GM23338 (cell line): ENCODE data around the gene PJA2. TPM values are rescaled to one million over a fixed set of nuclear protein-coding genes. Genes with fewer than 3 reads are reported as not detected.

Source experiments
- ATAC-seq: fragments of 200-7000 bp; cut with Tn5 transposase; 3 replicates; pipeline ENCODE4 v1.9.1; 2020
- DNase-seq: peaks from one replicate; pipeline ENCODE4 v3.0.0-alpha.2; 2015; ENCODE audit warnings: low spot score
- H2AFZ ChIP-seq: fragments of 200-600 bp; sonication (generic); 2 replicates; pipeline ENCODE4 v1.8.0; 2016; ENCODE audit warnings: antibody characterized with exemption, mild to moderate bottlenecking, moderate library complexity
- H3F3A ChIP-seq: fragments of 200-600 bp; sonication (generic); replicated peaks from 2 replicates; pipeline ENCODE4 v1.8.0; 2017; ENCODE audit warnings: antibody characterized with exemption, mixed run types, low read depth
- H3K27ac ChIP-seq: fragments of 200-600 bp; sonication (generic); 2 replicates; pipeline ENCODE4 v1.6.1; 2016; ENCODE audit warnings: low read depth
- H3K27me3 ChIP-seq: fragments of 200-600 bp; sonication (generic); 2 replicates; pipeline ENCODE4 v1.8.0; 2016; ENCODE audit warnings: mild to moderate bottlenecking, mixed run types, moderate library complexity; ENCODE audit not compliant: insufficient read depth
- H3K36me3 ChIP-seq: fragments of 200-600 bp; sonication (generic); 2 replicates; pipeline ENCODE4 v1.8.0; 2016; ENCODE audit warnings: mild to moderate bottlenecking; ENCODE audit not compliant: insufficient read depth
- H3K4me1 ChIP-seq: fragments of 200-600 bp; sonication (generic); 2 replicates; pipeline ENCODE4 v1.8.0; 2016; ENCODE audit warnings: mild to moderate bottlenecking, moderate library complexity; ENCODE audit not compliant: insufficient read depth
- H3K4me2 ChIP-seq: fragments of 200-600 bp; sonication (generic); 2 replicates; pipeline ENCODE4 v1.7.1; 2017; ENCODE audit warnings: mixed run types
- H3K4me3 ChIP-seq: fragments of 200-600 bp; sonication (generic); 2 replicates; pipeline ENCODE4 v1.6.1; 2016; ENCODE audit warnings: mixed run types
- H3K79me2 ChIP-seq: fragments of 200-600 bp; sonication (generic); replicated peaks from 2 replicates; pipeline ENCODE4 v1.8.0; 2017; ENCODE audit warnings: mild to moderate bottlenecking; ENCODE audit not compliant: insufficient read depth
- H3K9me2 ChIP-seq: fragments of 200-600 bp; sonication (generic); 2 replicates; pipeline ENCODE4 v1.8.0; 2017; ENCODE audit not compliant: insufficient read depth
- H4K20me1 ChIP-seq: fragments of 200-600 bp; sonication (generic); replicated peaks from 2 replicates; pipeline ENCODE4 v1.8.0; 2017; ENCODE audit warnings: mild to moderate bottlenecking; ENCODE audit not compliant: insufficient read depth
- H3K27ac Mint-ChIP-seq: 2 replicates; pipeline ENCODE4 v1.8.0; 2020; ENCODE audit warnings: inconsistent platforms, mild to moderate bottlenecking, moderate library complexity, mixed read lengths
- H3K27me3 Mint-ChIP-seq: 3 replicates; pipeline ENCODE4 v1.8.0; 2022; ENCODE audit warnings: low read depth, mild to moderate bottlenecking, moderate library complexity, mixed read lengths, inconsistent platforms; ENCODE audit not compliant: insufficient read depth, poor library complexity
- H3K36me3 Mint-ChIP-seq: 3 replicates; pipeline ENCODE4 v1.8.0; 2021; ENCODE audit warnings: low read depth, mild to moderate bottlenecking, inconsistent platforms, moderate library complexity, mixed read lengths
- H3K4me1 Mint-ChIP-seq: 3 replicates; pipeline ENCODE4 v1.8.0; 2020; ENCODE audit warnings: mild to moderate bottlenecking, inconsistent platforms, mixed read lengths
- H3K4me3 Mint-ChIP-seq: 3 replicates; pipeline ENCODE4 v1.8.0; 2021; ENCODE audit warnings: moderate library complexity, mild to moderate bottlenecking, inconsistent platforms, mixed read lengths
- H3K9me3 Mint-ChIP-seq: 3 replicates; pipeline ENCODE4 v1.8.0; 2020; ENCODE audit warnings: moderate library complexity, mild to moderate bottlenecking, inconsistent platforms, mixed read lengths
- CTCF ChIP-seq, 2 experiments: fragments of 200-600 bp in 1 of 2; sonication (generic) in 1 of 2; conservative IDR thresholded peaks; 2 replicates each; pipeline versions ENCODE4 v1.5.1 to v1.6.1; 2016 to 2017; ENCODE audit warnings: antibody characterized with exemption in 2 of 2, low read depth in 2 of 2, mild to moderate bottlenecking in 2 of 2, moderate library complexity in 1 of 2
- ETS1 ChIP-seq: IDR thresholded peaks from 2 replicates; pipeline ENCODE4 v1.6.1; 2016; ENCODE audit warnings: antibody characterized with exemption
- EZH2 ChIP-seq: fragments of 200-600 bp; sonication (generic); IDR thresholded peaks from one replicate; pipeline ENCODE4 v1.8.0; 2017; ENCODE audit warnings: antibody characterized with exemption, mild to moderate bottlenecking, low read depth; ENCODE audit not compliant: unreplicated experiment
- NANOG ChIP-seq: IDR thresholded peaks from 2 replicates; pipeline ENCODE4 v1.6.1; 2016; ENCODE audit warnings: antibody characterized with exemption, borderline replicate concordance
- ZNF114 ChIP-seq: fragments of 250-450 bp; sonication (Bioruptor Pico); IDR thresholded peaks from 2 replicates; pipeline ENCODE4 v1.5.0; 2020; ENCODE audit warnings: mild to moderate bottlenecking, moderate library complexity
- ZNF462 ChIP-seq: fragments of 250-450 bp; sonication (Bioruptor Pico); IDR thresholded peaks from 2 replicates; pipeline ENCODE4 v1.5.0; 2020; ENCODE audit warnings: mild to moderate bottlenecking, moderate library complexity
- polyA plus RNA-seq: library from polyadenylated mRNA; unstranded; fragments of >200 nt; fragmentation: Nextera tagmentation; extraction: Ambion mirVana; gene quantifications from 2 replicates; pipeline ENCODE4 v1.2.1, GENCODE V29; 2016
- total RNA-seq: library from RNA; depleted of rRNA; stranded (reverse); fragments of >200 nt; shearing (Covaris generic); gene quantifications from 2 replicates; pipeline ENCODE4 v1.2.3, GENCODE V29; 2014
- TF ChIP-seq, protein P1 (sequence below): IDR thresholded peaks from one replicate; pipeline ENCODE4 v1.6.1; 2018; ENCODE audit warnings: antibody characterized with exemption; ENCODE audit not compliant: unreplicated experiment

Gene PJA2
- total and polyA plus RNA-seq, 2 experiments from 2014 or later, result 31.5 to 65.3 TPM

- H3K4me3 ChIP-seq, result no peak overlapping the region
- DNase-seq (no peak), ATAC-seq (no peak)
- H3K9me3 Mint-ChIP-seq, result no peaks in the 10 kb centered on the region
- no peaks in the 10 kb centered on the region for H3K36me3 Mint-ChIP-seq
- no peak overlapping the region for H3K27ac ChIP-seq
- 0 out of 2 replicates have a peak, but pooled peaks cover under 1% of the 10 kb centered on the region for H3K4me1 ChIP-seq
- no peak overlapping the region for H3K4me2 ChIP-seq
- no peaks in the 10 kb centered on the region for H3F3A ChIP-seq
- H3K27me3 Mint-ChIP-seq, result no peaks in the 10 kb centered on the region
- TF ChIP-seq CTCF (conservative IDR thresholded peaks at IDR 0.05; ENCODE audit: low read depth in 2 of 2) (peak in 1 of 2 experiments; percentile 31; a peak in 3 of 4 replicates), ZNF114 (no peak)
- H3K4me3 Mint-ChIP-seq, result no peak overlapping the region
- H3K9me2 ChIP-seq, result no peaks in the 10 kb centered on the region
- H2AFZ ChIP-seq, result no peak overlapping the region
- no peaks in the 10 kb centered on the region for H3K27me3 ChIP-seq
- no peaks in the 10 kb centered on the region for H3K36me3 ChIP-seq
- no peak overlapping the region for H3K27ac Mint-ChIP-seq
- H4K20me1 ChIP-seq, result no peaks in the 10 kb centered on the region
- no peaks in the 10 kb centered on the region for H3K79me2 ChIP-seq
- H3K4me1 Mint-ChIP-seq, result peaks cover 5% of the 10 kb centered on the region
These were observed 105.5 kb downstream of the PJA2 start for GRCh38 chr5:109304309-109304708.

GRCh38 chr5:109300367-109300766, 109.4 kb downstream of the PJA2 start:
- ATAC-seq, result no peak
- no peak overlapping the region for H3K27ac Mint-ChIP-seq
- DNase-seq, result no peak
- Histone ChIP-seq H3F3A (no peaks in the 10 kb centered on the region), H4K20me1 (no peaks in the 10 kb centered on the region), H3K79me2 (no peaks in the 10 kb centered on the region), H3K4me3 (no peak overlapping the region), H3K4me2 (no peak overlapping the region), H3K27ac (no peak overlapping the region), H2AFZ (no peak overlapping the region), H3K27me3 (no peaks in the 10 kb centered on the region), H3K36me3 (no peaks in the 10 kb centered on the region), H3K4me1 (peaks cover 10% of the 10 kb centered on the region; the same call in 1 of the 2 replicates), H3K9me2 (peaks cover under 1% of the 10 kb centered on the region; the same call in 1 of the 2 replicates)
- H3K36me3 Mint-ChIP-seq, result no peaks in the 10 kb centered on the region
- no peak for TF ChIP-seq ETS1
- no peak for TF ChIP-seq ZNF462 (CRISPR knock-in tag)
- no peak for TF ChIP-seq ZNF114
- TF ChIP-seq EZH2, result no peak
- no peak for TF ChIP-seq NANOG
- TF ChIP-seq, protein P1, sequence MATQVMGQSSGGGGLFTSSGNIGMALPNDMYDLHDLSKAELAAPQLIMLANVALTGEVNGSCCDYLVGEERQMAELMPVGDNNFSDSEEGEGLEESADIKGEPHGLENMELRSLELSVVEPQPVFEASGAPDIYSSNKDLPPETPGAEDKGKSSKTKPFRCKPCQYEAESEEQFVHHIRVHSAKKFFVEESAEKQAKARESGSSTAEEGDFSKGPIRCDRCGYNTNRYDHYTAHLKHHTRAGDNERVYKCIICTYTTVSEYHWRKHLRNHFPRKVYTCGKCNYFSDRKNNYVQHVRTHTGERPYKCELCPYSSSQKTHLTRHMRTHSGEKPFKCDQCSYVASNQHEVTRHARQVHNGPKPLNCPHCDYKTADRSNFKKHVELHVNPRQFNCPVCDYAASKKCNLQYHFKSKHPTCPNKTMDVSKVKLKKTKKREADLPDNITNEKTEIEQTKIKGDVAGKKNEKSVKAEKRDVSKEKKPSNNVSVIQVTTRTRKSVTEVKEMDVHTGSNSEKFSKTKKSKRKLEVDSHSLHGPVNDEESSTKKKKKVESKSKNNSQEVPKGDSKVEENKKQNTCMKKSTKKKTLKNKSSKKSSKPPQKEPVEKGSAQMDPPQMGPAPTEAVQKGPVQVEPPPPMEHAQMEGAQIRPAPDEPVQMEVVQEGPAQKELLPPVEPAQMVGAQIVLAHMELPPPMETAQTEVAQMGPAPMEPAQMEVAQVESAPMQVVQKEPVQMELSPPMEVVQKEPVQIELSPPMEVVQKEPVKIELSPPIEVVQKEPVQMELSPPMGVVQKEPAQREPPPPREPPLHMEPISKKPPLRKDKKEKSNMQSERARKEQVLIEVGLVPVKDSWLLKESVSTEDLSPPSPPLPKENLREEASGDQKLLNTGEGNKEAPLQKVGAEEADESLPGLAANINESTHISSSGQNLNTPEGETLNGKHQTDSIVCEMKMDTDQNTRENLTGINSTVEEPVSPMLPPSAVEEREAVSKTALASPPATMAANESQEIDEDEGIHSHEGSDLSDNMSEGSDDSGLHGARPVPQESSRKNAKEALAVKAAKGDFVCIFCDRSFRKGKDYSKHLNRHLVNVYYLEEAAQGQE, result no peak
- no peaks in the 10 kb centered on the region for H3K9me3 Mint-ChIP-seq
- H3K4me3 Mint-ChIP-seq, result no peak overlapping the region
- H3K4me1 Mint-ChIP-seq, result peaks cover 8% of the 10 kb centered on the region
- H3K27me3 Mint-ChIP-seq, result no peaks in the 10 kb centered on the region
